ENCODE data around the gene MCCC2.
"Not testable (repeated sequence)": the region's sequence is repeated elsewhere in the genome, so short reads cannot be mapped to it uniquely, and the experiment has no call there.

The MCCC2 gene

DNA sequence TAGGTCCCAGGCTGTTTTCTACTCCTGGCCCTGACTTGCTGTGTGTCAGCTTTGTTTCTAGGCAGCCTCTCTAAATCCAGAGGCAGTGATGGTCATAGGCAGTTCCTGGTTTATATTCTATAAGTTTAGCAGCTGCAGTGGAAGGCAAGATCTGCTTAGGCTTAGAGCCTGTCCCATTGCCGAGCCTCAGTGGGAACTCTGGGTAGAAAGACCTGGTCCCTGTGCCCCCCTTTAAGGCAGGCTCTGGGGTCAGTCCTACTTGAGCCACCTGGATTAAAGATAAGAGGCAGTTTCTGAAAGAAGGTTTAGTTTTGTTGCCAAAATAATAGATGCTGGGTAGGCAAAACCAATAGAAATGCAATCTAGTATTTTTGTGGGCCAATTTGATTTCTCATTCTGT is 13.6 kb downstream of the MCCC2 start:
- DNase-seq (ENCODE audit: low spot score) = no peak

- DNase-seq (ENCODE audit: low spot score) = peak; percentile 80
These were observed 14.3 kb downstream of the MCCC2 start for GRCh38 chr5:71601222-71602026.

GRCh38 chr5:71609916-71610315 is 22.8 kb downstream of the MCCC2 start:
- not testable (repeated sequence) for DNase-seq (ENCODE audit: low spot score)

- DNase-seq (ENCODE audit: low spot score) = no peak
These were observed 28.7 kb downstream of the MCCC2 start for GRCh38 chr5:71615809-71616208.

- DNase-seq (ENCODE audit: low spot score) = no peak
These were observed 33.5 kb downstream of the MCCC2 start for GRCh38 chr5:71620630-71621029.

- DNase-seq (ENCODE audit: low spot score) = no peak
These were observed 34.1 kb downstream of the MCCC2 start for GRCh38 chr5:71621268-71621667.

DNA sequence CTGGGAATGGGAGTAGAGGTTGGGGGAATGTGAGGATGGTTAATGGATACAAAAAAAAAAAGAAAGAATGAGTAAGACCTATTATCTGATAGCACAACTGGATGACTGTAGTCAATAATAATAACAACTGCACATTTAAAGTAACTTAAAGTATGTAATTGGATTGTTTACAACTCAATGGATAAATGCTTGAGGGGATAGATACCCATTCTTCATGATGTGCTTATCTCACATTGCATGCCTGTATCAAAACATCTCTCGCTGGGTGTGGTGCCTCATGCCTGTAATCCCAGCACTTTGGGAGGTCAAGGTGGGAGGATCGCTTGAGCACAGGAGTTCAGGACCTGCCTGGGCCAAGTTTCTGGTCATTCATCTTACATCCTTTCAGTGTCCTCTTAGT is 34.6 kb downstream of the MCCC2 start:
- DNase-seq (ENCODE audit: low spot score) = no peak

DNA sequence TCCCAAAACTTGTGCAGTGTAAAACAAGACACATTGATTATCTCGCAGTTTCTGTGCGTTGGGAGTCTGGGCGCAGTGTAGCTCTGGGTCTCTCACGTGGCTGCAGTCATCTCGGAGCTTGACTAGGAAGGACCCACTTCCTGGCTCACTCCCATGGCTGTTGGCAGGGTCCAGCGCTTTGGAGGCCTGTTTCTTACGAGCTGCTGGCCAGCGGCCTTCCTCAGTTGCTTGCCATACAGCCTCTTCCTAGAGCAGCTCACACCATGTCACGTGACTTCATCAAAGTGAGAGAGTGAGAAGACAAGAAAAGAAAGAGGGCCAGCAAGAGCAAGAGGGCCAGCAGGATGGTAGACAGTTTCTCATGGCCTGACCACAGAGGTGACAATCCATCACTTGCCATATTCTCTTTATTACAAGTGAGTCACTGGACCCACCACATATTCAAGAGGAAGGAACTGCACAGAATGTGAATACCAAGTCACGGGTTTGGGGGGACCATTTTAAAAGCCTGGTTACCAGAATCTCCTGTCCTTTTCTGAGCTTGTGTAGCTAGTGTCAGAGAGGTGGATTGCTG is 36.2 kb downstream of the MCCC2 start:
- no peak for DNase-seq (ENCODE audit: low spot score)

DNA sequence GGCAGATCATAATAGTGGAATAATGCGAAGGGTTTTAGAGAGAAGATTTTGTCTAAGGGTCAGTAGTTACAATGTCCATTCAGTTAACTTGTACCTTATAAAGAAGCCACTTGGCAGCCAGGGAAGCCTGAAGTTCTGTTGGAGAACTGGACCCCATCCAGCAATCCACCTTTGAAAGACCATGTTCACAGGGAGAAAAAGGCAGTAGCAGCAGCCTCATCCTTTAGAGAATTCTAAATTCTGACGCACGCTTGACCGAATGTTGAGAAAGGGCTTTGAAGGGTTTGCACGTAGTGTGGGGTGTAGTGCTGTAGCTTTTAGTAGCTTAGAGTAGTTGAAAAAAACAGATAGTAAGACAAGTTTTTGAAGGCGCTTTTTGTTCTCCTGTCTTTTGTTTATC is 42.8 kb downstream of the MCCC2 start:
- DNase-seq (ENCODE audit: low spot score) = no peak

DNA sequence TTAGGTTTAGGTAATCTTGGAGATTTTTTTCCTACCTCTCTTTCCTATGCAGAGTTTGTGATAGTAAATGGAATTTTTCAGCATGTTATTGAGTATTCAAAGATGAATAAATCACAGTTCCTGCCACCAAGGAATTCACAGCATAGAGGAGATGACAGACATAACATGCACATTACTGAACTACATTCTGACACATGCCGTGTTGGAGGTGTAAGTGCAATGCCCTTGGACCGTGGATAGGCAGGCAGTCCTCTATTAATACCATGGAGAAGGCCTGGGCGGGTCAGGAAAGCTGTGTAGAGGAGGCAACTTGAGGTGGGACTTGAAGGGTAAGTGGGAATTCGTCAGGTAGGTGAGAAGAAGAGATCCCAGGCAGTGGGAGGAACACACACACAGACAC is 43.9 kb downstream of the MCCC2 start:
- DNase-seq (ENCODE audit: low spot score) = no peak

GRCh38 chr5:71632168-71632567 is 45.0 kb downstream of the MCCC2 start:
- DNase-seq (ENCODE audit: low spot score) = no peak

DNA sequence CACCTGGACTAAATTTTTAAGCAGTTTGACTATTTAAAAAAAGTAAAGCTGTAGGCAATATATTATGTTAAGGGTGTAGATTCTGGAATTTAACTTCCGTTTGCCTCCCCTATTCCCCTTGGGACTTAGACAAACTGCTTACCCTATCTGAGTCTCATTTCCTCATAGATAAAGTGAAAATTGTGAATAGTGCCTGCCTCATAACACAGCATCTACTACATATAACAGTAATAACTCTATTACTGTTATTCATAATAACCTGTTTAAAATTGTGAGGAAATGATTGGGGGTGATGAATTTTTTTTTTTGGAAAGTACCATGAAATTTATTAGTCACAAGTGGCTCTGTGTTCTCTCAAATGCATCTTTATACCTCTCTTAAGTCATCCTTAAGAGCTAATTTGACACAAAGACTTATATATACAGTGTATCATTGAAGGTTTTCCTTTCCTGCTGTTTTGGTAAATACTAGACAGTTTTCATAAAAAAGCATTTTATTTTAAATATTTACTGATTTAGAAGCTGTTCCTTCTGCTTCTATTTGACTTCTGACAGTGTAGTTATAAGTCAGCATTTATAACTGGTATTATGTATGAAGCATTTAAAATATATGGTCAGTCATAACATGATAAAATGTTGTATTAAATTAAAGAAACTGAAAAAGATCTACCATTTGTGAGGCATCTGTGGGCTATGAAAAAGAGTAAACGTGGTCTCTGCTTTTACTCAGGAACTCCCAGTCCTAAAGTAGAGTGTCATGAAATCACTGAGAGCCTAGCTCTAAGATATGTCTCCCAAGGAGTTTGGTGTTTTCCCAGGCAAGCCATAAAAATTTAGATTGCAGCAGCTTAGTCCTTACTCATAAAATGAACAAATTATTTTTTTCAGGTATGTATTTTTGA is 46.4 kb downstream of the MCCC2 start:
- no peak for DNase-seq (ENCODE audit: low spot score)

DNA sequence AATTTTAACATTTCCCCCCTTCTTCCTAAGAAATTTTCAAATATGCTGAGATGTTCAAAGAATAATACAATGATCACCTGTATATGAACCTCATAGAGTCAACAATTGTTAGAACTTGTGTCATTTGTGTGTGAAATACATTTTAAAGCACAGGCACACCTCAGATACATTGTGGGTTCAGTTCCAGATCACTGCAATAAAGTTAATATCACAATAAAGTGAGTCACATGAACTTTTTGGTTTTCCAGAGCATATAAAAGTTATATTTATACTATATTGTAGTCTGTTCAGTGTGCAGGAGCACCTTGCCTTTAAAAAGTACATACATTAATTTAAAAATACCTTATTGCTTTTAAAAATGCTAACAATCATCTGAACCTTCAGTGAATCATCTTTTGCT is 50.0 kb downstream of the MCCC2 start:
- DNase-seq (ENCODE audit: low spot score) = no peak

- no peak for DNase-seq (ENCODE audit: low spot score)
These were observed 53.3 kb downstream of the MCCC2 start for GRCh38 chr5:71640408-71640807.

- DNase-seq (ENCODE audit: low spot score) = no peak
These were observed 57.9 kb downstream of the MCCC2 start for GRCh38 chr5:71645030-71645429.

DNA sequence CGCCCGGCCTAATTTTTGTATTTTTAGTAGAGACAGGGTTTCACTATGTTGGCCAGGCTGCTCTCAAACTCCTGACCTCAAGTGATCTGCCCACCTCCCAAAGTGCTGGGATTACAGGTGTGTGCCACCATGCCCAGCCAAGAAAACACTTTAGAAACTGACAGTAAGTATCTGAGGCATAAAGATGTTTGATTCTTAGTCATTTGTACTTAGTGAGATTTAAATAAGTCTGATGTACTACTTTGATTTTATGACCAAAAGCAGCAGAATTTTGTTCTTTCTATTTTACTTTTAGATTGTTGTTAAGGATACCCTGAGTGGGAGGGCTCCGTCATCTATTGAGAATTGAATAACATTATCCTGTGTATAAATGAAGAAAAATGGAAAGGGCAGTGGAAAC is 63.8 kb downstream of the MCCC2 start:
- DNase-seq (ENCODE audit: low spot score) = not testable (repeated sequence)

DNA sequence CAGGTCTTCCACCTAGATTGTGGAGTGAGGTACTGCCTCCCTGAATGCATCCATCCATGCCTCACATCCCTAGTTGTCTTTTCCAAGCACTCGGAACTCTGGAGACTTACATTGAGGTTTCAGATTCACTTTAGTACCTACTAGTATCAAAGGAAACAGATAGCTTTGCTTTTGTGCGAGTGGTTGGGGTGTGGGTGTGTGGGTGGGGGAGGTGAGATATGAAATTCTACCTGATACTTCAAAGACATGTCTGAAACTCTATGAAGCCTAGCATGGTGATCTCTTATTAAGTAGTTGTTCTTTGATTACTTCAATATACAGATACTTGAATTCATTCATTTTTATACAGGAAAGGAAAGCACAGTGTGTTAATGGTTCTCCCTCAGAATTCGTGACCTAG is 64.4 kb downstream of the MCCC2 start:
- DNase-seq (ENCODE audit: low spot score) = no peak

DNA sequence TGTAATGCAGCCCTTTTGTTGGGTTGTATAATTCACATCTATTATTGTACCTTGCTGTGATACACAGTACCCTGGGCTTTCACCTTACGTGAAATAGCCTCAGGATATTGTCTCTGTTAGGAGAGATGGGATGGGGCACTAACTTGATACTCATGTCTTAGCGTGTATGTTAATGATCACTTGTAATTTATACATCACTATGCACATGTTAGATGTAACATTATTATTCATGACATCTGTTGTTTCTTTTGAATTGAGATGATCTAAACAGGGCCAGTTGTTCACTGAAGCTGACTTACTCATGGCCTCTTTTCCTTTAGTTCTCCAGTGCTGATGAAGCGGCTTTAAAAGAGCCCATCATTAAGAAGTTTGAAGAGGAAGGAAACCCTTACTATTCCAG is 65.2 kb downstream of the MCCC2 start:
- DNase-seq (ENCODE audit: low spot score) = no peak

DNA sequence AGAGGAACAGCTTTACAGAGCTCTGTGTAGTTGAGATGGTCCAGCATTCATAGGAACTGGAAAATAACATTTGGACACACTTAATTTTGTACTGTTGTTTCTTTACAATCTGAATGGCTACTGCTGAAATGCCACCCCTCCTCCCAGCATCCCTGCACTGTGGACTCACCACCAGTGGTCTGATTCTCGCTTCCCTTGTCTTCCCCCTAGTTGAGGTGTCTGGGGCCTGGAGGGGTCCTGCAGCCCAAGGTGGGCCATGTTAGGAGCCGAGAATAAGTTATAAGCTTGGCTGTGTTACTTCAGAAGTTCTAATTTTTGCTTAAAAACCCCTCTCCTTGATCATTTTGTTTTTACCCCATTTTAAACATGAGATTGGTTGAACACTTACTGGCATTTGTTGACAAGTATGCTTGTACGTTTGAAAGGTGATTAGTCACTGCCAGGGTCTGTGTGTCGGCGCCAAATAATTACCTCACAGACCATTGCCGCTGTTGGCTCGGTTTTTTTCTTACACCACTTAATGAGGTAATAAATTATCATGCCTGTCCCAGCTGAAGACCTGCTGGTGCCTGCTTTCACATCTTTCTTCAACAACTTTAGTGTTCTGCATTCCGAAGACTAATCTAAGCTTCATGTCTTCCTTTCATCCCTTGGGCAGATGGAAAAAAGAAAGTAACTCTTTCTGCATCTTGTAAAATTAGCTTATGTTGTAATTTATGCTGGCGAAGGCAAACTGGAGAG is 65.8 kb downstream of the MCCC2 start:
- DNase-seq (ENCODE audit: low spot score) = no peak

- peak; percentile 1 for DNase-seq (ENCODE audit: low spot score)
These were observed 71.9 kb downstream of the MCCC2 start for GRCh38 chr5:71658916-71659662.

GRCh38 chr5:71662381-71662780 is 75.2 kb downstream of the MCCC2 start:
- DNase-seq (ENCODE audit: low spot score) = no peak

Data from COLO829 (cell line).